GM21737 (cell line): Measurements from ENCODE around the gene PAX9.
A peak's percentile ranks its signal among the peaks of the same experiment; 100 is the strongest.

Experiments
- ATAC-seq: cut with Tn5 transposase; IDR thresholded peaks from one replicate; pipeline ENCODE4 v1.9.1; 2021; ENCODE audit warnings: mild to moderate bottlenecking, moderate library complexity; ENCODE audit not compliant: unreplicated experiment

The PAX9 gene

DNA sequence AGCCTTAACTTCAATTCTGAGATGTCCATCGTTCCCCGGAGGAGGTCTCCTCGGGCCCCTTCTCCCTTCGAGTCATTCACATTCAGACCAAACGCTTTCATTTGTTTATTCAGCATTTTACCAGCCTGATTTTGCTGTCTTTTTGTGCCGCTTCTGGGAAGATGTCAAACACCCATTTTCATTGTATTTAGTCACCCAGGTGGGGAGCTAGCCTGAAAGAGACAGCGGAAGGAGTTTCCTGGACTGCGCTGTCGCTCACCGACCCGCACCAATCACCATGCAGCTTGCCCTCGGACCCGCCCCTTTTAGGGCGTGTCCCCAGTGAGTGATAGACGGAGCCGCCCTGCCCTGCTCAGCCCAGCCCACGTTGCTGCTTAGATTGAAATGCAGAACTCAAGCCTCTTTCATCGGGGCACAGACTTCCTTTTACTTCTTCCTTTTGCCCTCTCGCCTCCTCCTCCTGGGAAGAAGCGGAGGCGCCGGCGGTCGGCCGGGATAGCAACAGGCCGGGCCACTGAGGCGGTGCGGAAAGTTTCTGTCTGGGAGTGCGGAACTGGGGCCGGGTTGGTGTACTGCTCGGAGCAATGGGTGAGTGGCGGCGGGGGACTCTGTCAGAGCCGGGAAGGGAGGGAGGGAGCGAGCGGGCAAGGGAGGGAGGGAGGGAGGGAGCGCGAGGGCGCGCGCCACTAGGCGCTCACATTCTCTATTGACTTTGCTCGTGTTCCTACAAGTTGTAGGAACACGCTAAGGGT is at the start of gene PAX9:
Gene PAX9, plus strand, starts transcription at position 355 of the 752 bp plus-strand sequence. Its CDS starts 230 bp downstream, at position 585.
- peak; percentile 81 for ATAC-seq

DNA sequence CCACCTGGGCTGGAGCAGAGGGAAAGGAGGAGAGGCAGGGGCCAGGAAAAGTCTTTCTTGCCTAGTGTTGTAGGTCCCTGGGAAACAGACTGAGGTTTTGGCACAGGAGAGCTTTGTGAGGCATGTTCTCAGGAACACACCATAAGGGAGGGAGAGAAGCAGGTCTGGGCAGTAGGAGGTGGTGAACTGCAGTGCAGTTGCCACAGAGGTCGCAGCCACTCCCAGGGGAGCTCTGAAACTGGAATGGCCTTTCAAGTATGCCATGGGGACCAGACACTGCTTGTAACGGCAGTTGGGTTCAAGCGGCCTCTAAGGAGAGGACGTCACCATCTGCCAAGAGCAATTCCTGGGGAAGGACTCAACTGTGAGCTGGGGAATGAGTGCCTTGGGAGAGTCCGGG is 43.8 kb upstream of the PAX9 start:
- ATAC-seq = no peak

DNA sequence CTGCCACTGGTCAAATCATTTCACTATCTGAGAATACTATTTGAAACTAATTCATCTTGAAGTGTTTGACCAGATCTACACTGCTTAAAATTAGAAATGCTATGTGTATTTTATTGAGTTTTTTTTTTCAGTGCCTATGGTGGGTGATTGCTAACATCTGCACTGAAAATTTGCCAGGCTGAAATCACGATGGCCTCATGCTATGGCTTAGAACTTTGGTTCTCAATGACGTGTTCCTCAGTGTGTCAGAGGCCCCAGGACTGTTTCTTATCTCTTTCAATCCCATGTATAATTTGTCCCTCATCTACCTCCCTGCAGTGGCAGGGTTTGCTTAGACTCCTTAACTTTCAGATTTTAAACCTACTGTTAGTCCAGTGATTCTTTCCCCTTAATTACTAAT is 43.0 kb upstream of the PAX9 start:
- no peak for ATAC-seq

DNA sequence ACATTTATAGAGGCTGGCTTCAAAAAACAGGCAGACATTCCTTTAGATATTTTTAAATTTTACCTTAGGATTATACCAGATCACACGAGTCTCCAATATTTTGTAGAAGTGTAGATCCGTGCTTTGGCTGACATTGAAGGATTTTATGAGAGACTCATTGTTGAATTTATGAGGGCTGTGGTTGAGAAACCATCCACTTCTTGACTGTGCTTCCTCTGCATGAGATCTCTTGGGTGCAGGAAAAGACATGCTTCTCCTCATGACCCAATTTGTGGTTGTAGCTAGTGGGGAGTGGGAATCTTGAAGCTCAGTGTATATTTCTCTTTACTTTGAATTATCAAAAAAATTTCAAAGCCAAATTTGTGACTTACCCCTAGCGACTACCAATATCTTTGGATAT is 42.5 kb upstream of the PAX9 start:
- ATAC-seq = no peak

DNA sequence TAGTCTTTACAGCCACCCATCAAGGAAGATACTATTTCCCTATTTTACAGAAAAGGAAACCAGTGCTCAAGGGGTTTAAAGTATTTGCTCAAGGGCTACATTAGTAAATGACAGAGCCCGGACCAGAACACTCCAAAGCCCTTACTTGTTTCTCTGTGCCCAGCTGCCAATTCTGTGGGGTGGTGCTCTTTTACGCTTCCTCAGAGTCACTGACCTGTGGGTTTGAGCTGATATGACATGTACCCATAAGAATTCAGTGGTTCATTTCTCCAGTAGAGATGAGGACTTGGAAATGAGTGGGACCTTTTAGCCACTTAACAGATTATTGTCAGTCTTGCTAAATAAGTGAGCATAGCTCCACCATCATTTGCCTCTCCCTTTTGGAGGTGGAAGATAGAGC is 41.8 kb upstream of the PAX9 start:
- ATAC-seq = no peak

DNA sequence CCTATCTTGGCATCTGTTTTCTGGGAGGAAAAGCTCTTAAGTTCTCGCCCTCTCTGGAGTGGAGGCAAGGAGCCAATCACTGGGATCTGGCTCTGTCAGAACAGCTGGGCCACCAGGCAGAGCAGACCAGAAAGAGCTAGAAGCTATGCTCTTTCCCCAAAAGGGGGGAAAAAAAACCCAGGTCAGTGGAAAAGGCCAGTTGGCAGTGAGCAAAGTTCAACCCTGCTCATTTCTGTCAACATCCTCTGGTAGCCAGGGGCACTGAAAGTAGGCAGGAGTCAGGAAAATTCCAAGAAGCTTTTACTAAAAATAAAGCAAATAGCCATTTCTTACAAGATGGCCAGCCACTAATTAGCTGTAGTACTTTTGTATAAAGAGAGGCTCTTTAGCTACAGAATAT is 36.6 kb upstream of the PAX9 start:
- no peak for ATAC-seq

DNA sequence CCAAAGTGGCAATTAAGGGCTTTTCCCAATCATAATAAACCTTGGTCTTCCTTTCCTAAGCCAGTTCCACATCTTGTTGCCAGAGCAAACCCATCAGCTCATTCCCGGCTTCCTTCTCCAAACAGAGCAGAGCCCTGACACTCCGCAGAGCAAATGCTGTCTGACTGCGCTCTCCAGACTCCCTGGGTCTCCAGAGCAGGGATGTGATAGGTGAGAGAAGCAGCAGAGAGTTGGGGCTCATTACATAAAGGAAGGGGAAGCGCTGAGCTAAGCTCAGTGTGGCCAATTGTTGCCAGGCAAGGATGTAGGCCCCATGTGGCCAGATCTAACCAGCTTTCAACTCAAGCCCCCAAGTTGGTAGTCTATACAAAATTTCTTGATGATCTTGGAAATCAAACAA is 36.2 kb upstream of the PAX9 start:
- ATAC-seq = no peak

DNA sequence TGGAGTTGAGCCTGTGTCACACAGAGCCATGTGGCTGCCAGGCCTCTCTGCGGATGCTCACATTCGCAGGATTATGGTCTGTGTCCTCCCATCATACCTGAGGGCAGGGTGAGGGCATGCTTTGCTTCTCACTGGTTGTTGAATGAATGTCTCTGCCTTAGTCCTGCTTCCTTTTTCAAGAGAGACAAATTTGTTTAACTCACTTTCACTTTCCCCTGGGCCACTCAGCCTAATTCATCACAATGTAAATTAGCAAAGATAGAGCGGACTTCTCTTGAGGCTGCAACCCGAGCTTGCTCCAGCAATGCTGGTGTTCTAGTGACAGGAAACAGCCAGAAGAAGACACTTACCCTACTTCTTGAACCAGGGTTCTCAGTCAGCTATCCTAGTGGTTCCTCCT is 35.5 kb upstream of the PAX9 start:
- ATAC-seq = no peak

DNA sequence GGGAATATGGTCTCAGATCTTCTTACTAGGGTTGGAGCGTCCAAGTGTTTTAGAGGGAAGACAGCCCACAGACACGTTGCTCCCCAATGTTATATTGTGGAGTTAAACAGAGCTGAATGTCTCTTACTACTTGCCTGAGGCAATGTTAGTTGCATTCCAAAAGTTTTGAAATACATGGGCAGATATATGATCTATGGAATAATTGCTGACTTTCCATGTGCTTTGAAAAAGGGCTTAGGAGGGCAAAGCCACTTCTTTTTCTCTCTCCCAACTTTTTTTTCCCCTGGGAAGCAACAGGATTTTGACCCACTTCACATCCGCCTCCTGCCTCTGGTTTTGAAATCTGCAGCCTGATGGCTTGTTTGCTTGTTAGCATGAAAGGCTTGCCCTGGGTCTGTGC is 33.7 kb upstream of the PAX9 start:
- ATAC-seq = no peak

DNA sequence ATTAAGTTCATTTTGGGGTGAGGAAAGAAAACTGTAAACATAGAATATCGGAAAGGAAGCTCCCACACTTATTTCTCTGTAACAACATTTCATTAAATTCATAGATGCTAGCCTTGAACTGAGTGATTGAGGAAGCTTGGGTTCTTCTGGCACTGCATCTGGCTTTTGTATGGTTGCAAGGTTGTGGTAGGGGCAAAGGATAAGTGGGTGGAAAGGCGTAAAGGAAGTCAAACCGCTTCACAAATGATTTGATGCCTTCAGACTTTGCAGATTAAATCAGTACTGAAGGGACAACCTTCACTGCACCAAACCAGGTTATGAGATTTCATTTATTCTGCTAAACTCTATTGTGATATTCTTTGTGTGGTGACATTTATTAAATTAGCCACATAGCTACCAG is 28.1 kb upstream of the PAX9 start:
- no peak for ATAC-seq

DNA sequence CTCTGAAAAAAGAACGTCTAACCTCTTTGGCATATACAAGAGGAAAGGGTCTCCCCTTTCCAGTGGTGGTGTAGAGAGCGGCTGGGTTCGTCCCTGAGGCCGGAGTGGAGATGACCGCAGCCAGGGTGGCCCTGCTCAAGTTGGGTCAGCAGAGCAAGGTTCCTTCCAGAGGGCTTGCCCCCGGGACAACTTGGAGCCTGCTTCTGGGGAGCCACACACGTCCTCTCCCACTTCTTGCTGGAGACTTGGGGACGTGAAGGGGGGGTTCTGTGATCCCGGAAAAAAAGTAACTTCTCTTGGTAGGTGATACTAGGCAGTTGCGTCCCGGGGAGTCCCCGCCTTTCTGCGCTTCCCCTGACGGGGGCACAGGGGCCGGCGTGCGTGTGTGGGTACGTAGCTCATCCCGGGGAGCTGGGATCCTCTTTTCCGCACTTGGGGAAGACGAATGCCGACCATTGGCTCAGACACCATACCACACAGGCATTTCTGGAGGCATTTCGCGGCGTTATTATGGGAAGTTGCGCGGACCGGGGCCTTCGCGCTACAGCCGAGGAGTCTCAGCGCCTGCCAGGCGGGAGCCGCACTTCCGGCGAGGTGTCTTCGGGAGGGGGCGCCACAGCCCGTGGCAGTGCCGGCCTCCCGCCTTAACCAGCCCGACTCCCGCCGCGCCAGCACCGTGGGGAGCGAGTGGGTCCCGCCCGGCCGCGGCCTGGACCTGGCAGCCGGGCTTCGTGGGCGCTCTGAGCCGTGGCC is 14.8 kb upstream of the PAX9 start:
- no peak for ATAC-seq

DNA sequence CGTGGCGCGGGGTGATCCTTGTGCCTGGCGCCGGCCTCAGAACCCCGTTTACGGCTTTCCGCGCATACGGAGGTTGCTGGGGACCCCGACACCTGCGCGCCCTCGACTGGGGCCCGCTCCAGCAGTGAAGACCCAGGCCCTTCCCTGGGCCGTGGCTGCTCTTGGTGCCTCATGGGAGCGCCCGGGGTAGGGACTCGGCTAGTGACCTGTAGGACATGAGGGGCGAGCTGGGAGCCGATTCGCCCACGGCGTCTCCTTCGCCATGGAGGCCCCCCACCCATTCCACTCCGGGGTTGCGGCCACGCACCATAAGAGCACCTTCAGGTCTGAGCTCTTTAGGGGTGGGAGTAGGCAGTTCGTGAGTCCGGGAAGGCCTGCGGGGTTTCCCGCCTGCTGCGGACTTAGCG is 14.2 kb upstream of the PAX9 start:
- ATAC-seq = no peak

DNA sequence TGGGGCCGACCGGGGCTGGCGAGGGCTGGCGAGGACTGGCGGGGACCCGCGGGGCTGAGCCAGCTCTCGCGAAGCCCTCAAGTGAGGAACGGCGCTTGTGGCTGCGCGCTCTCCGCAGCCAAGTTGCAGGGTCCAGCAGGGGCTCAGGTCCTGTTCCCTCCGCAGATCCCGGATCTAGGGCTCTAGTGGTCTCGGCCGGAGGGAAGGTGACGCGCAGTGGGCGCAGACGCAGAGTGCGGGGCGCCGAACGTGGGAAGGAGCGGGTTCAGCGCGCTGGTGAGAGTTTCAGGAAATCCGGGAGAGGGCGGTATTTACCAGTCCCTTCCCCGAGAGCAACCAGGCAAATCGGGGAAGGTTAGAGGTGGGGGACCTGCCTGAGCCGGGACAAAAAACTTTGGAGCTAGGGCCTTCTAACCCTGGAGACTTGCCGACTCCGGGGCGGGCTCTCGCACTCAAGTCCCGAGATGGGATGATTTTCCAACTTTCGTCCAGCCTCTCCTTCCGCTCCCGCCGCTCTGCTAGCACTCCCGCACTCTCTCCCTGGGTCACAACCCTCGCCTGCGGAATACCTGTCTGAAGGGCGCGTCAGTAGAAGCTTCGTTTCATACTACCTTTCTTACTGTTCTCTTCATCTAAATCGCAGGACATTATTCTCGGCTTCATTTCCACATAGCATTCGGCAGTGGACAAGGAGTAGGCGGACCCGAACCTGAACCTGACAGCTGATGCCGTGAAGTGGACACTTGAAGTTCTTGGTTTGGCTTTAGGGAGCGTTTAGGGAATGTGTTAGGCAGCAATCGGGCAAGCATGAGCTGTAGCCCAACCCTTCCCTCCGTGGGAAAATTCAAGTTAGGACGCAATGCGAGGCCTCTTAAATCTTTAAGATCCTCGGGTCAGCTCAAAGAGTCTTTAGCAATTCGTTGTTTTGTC is 13.6 kb upstream of the PAX9 start:
- ATAC-seq = no peak

DNA sequence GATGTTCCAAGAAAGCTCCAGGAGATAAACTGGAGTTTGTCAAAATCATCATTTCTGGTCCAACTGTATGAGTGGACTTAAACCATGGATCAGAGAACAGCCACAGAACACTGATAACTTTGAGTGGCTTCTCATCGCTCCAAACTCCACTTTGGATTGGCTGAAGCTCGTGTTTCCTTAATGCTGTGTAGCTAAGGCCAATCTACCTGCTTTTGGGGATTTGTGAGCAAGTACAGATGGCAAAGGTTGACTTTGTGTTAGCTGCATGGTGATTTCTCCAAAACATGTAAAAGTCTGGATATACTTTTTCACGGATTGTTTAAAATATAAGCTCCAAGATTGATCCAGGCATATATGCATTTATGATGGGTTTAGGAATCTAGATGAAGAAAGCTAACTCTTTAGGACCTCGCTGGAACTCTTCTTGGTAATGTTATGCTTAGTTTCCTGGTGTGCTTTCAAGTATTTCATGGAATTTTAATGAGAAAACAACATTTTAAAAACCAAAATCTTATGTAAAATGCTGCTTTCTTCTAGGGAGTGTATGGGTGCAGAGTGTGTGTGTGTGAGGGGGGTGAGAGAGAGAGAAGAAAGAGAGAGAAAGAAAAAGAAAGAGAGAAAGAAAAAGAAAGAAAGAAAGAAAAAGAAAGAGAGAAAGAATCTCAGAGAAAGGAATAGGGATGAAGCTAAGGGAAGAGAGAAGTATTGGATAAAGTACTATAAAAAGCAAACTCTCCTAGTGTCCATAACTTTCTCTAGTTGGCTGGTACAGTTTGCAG is 11.6 kb upstream of the PAX9 start:
- no peak for ATAC-seq

DNA sequence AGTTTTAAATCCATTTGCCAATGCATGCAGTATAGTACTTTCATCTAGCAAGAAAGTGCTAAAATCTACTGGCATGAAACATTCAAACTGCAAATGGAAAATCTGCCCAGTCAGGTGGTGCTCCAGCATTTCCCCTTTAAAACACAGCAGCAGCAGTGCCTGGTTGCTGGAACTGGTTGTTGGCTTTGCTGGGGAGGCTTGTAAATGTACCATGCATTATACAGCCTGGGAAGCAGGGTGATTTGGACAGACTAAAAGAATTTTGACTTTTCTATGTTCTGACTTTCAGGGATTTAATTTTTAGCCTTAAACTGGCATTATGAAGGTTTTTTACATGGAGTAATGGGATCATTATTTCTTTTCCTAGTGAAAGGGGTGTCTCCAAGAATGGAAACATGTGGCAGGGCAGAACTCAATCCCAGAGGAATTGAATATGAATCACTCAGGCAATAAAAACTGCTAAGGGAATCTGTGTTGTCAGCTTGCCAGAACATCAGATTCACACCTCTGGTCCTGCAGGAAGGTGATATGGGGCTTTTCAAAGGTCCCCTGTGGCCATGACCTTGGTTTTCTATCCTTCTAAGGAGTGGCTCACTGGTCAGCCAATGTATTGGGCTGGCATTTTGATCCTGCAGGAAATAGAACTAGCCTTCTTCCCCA is 9.0 kb upstream of the PAX9 start:
- ATAC-seq = no peak

DNA sequence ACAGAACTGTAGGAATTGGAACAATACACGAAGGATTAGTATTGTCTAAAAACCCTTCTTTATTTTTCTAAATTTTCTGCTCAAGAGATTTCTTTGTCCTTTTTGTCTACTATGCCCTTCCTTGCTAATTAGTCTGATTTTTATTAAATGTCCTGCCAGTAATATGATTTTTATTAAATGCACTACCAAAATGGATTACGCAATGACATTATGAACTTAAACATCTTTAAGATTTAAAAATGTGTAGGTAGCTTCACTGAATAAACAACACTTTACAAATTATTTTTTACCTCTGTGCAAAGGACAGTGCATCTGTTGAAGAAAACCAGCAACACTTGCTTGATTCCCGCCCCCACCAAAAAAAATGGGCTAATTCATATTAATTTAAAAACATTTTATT is 8.2 kb upstream of the PAX9 start:
- no peak for ATAC-seq

DNA sequence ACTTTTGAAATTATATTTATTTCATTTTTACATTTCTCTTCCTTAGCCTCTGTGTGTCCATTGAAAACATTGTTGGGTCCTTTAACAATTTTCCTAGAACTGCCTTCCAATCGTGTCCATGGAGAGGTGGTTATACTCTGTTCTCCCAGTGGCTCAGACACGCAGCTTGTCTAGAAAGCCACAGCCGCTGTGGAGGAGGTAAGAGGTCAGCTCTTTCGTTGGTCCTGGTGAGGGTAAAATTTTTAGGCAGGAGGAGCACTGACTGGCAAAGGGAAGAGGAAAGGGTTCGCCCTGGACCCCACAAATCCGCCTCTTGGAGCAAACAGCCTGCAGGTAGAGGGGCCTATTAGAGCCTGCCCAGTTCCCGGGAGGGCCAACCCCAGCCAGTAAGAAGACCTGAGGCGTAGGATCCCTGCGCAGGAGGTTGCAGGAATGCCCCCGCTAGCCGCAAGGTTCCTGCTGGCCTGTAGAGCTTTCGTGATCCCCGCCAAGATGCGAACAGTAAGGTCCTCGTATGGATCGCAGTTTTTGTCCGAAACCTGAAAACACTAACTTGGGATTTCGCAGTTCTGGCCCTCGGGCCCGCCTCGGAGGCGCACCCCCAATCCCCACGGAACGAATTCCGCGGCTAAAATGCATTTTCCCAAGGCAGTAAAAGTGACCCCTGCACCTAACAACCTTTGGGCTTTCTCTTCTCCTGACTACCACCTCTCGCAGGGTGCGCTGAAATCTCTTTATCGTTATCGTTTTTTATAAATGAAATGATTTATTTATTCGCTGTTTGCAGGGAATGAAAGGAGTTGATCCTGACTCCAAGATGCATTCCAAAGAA is 7.5 kb upstream of the PAX9 start:
- no peak for ATAC-seq

DNA sequence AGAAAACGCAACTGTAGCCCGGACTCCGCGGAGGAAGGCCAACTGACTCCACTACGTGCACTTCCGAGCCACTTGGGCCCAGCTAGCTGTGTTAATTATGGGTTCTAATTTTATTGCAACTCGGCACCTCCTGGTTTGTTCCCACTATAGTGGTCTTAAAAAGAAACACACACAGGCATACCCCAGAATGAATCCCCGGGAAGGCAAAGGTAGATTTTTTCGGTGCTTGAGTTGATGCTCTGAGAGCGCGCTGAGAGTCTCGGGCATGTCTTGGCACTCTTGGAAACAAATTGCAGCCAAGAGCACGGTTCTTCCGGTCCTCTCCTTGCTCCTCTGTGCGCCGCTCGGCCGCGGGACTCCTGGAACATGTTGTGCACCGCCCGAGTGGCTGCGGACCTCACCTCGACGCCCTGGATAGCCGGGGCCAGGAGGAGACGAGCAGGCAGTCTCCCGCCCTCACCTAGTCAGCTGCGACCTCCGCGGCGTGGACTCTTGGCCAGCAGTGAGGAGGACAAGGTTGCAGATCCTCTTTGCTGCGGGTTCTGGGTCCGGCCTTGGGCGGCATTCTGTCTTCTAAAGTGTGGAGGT is 6.8 kb upstream of the PAX9 start:
- no peak for ATAC-seq

DNA sequence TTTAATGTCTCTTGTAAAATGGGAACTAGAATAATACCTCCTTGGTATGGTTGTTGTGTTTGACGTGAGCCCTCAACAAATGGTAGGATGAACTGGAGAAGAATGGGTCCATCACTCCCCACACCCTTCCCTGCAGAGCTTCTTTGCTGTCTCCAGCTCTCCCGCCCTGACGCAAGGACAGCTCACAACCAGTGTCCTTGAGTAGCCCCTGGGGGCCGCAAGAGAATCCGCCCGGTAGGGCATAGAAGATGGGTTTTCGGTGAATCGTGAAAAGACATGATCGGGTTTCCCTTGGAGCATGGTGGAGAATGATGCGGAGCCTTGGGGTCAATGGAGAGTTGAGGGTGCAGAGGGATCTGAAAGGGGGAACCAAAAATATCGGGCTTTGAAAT is 6.1 kb upstream of the PAX9 start:
- no peak for ATAC-seq
